HG02840 (cell line): ENCODE data around the gene SLC24A1.
A peak's percentile ranks its signal among the peaks of the same experiment; 100 is the strongest.

Experiments
- ATAC-seq: cut with Tn5 transposase; IDR thresholded peaks from one replicate; pipeline ENCODE4 v1.9.1; 2021; ENCODE audit warnings: mild to moderate bottlenecking, moderate library complexity, moderate number of reproducible peaks; ENCODE audit not compliant: unreplicated experiment, low FRiP score

Gene SLC24A1

DNA sequence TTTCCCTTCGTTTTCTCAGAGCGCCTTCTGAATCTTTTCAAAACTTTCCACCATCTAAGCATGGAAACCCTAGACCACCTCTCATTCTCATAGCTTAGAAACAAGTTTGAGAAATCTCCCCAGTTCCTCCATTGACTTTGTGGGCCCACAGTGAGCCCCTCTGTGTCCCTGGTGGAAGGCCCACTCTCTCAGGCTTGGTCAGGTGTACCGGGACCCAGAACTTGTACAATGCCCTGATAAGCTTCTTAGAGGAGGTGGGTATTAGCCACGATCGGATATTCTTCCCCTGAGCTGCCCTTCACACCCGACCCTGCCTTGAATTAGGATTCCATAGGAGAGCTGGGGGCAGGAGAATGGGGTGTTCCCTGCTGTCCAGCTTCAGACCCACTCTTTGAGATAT is at the start of gene SLC24A1:
SLC24A1 (plus strand) TSS at position 301 of the 400 bp plus-strand sequence. CDS start 2,143 bp downstream, outside the sequence.
- ATAC-seq: no peak

GRCh38 chr15:65571971-65572370 is 49.8 kb upstream of the SLC24A1 start:
- no peak for ATAC-seq

DNA sequence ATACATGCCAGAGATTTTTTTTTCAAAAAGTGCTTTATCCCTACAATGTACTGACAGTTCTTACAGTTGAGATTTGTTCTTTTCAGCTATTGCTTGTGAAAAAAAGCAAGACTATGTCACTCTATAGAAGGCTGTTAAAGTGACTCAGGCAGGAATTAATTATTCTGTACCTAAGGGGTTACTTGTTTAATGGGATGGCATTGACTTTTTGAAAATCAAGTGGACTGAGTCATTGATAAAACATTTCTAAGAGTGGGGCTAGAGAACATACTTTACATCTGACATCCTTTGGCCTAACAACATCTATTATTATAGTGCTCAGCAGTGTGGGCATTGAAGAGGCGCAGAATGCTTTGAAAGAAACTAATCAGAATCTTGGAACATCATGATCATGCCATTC is 45.1 kb upstream of the SLC24A1 start:
- no peak for ATAC-seq

GRCh38 chr15:65577129-65577996 is 44.4 kb upstream of the SLC24A1 start:
- no peak for ATAC-seq

GRCh38 chr15:65578904-65579728 is 42.6 kb upstream of the SLC24A1 start:
- ATAC-seq: no peak

- no peak for ATAC-seq
These were observed 42.0 kb upstream of the SLC24A1 start for GRCh38 chr15:65579762-65580161.

GRCh38 chr15:65580287-65580686 is 41.5 kb upstream of the SLC24A1 start:
- no peak for ATAC-seq

GRCh38 chr15:65583701-65584100 is 38.0 kb upstream of the SLC24A1 start:
- ATAC-seq: no peak

- no peak for ATAC-seq
These were observed 37.5 kb upstream of the SLC24A1 start for GRCh38 chr15:65584241-65584640.

DNA sequence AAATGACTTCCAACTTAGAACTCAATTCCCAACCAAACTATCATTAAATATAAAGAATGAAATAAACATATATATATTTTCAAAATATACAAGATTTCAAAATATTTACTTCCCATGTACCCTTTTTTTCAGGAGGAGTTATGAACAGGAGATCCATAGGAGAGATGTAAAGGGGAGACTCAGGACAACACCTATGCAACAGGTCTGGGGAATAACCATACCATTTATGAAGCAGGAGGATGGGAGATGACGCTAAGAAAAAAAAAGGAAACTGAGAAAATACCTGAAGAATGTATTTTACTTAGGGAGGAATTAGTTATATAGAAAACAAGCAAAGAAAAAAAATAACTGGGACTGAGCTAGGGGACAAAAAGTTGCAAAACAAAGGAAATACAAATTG is 34.6 kb upstream of the SLC24A1 start:
- no peak for ATAC-seq

DNA sequence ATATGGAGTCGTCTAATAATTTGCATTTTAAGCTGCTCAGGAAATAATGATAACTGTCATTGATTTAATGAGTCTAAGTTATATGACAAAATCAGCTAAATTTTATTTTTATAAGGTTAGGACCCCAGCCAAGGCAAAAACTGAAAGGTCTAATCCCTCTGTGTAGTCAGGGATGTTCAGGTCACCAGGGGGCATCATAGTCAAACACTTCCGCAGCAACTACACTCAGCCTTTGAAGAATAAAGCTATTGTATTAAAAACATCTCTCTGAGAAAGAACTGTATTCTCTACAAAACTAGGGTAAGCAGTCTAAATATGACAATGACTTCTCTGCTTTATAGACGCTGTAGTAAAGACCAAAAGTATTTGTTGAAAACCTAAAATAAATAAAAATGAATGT is 25.8 kb upstream of the SLC24A1 start:
- no peak for ATAC-seq

DNA sequence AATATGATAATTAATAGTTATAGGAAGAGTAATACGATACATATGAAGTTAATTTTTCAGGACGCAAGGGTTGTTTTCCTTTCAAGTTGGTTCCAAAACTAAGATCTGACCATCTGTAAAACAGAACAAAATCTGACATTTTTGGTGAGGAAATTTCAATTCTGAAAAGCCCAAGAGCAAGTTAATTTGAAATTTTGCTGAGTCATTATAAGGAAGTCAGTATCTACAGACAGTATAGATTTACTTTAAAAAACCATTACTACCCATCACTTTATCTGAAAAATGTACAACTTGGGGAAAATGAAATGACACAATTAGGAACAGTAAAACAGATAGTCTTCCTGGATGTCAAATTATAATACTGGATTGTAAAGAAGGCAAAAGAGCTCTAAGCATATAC is 23.3 kb upstream of the SLC24A1 start:
- no peak for ATAC-seq

DNA sequence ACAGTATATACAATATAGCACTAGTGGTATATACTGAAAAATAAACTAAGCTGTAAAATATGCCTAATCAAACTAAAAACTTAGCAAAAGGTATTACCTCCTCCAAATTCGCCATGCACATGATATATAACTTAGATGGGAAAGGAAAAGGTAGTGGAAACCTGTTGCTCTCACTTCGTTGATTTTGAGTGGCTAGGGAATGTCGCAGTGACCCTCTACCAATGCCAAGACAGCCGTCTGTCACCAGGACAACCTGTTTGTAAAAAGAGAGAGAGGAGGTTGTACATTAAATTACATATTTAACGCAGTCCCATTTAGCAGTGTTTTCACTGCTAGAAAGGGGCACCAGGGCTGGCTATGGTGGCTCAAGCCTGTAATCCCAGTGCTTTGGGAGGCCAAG is 22.1 kb upstream of the SLC24A1 start:
- ATAC-seq: no peak

- no peak for ATAC-seq
These were observed 18.6 kb upstream of the SLC24A1 start for GRCh38 chr15:65603134-65603533.

GRCh38 chr15:65603559-65603958 is 18.2 kb upstream of the SLC24A1 start:
- ATAC-seq: no peak

GRCh38 chr15:65610871-65611718 is 10.6 kb upstream of the SLC24A1 start, which contains the start of gene INTS14:
Gene INTS14 (minus strand): TSS chr15:65611131. CDS start chr15:65607380, 3,751 bp downstream.
- peak; percentile 95 for ATAC-seq

DNA sequence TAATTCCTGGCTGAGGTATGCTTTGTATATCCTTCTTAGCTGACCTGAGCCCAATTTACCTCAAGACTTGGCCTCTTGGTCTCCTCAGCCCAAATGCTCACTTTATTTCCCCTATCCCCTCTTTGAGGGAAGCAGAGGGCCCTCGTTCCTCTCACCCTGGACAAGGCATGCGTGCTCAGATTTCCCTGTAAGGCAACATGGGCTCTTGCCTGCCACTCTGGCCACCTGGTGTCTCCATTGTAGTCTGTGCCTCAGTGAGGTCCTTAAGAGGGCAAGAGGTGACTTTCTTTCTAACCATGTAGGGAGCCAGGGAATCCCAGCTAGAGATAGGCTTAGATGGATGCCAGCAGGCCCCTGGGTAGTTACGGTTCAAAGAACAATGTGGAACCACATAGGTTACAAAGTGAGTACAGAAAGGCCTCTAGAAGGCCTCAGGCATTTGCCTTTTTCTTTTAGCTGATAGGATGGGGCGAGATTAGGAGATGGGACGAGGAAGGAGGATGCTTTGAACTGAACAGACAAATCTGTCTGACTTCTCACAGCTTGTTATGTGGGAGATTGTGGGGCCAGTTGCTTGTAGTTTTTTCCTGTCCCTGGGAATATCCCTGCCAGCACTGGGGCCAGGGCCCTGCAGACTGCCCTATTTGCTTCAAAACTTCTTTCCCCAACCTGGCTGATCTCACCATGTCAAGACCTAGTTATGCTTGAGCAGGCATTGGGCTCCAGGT is 9.7 kb upstream of the SLC24A1 start:
- ATAC-seq: no peak

DNA sequence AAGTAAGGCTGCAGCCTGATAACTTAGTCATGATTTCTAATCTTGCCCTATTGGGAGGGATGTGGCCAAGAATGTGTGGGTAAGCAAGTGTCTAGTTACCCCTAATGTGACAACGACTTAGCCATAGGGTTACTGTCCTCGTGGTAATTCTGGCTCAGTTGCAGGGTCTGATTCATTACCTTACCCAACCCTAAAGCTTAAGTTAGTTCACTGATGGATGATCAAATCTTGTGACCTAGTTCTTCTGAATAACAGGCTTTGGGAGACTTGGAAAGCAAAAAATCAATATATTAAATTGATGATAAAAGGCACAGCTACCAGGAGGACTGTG is 9.2 kb upstream of the SLC24A1 start:
- no peak for ATAC-seq

- ATAC-seq: no peak
These were observed 8.6 kb upstream of the SLC24A1 start for GRCh38 chr15:65612949-65613744.
